Kidney (tissue), 14 donors: ENCODE measurements around the gene TRIM9. TPM values are rescaled to one million over a fixed set of nuclear protein-coding genes. Genes with fewer than 3 reads are reported as not detected.
A peak's percentile ranks its signal among the peaks of the same experiment; 100 is the strongest.

Experiments
- DNase-seq, 5 donors: peaks; one replicate each; pipeline ENCODE4 v3.0.0-alpha.2; 2013 to 2020
- FAIRE-seq: peaks from 2 replicates; lab custom pipeline; 2012; peaks lifted over from hg19 to GRCh38; lab: Jason Lieb, UNC
- H3K27ac ChIP-seq, 2 donors: one replicate each; pipeline ENCODE4 v1.7.0; 2013; ENCODE audit warnings: low read depth in 2 of 2, low read length in 2 of 2, inconsistent platforms in 1 of 2
- H3K27me3 ChIP-seq: one replicate; pipeline ENCODE4 v1.7.1; 2013; ENCODE audit warnings: low read length, inconsistent platforms; ENCODE audit not compliant: control insufficient read depth, insufficient read depth
- H3K36me3 ChIP-seq, 3 donors: one replicate each; pipeline versions ENCODE4 v1.7.0 to v1.7.1; 2013; ENCODE audit warnings: low read length in 3 of 3, control low read depth in 1 of 3, inconsistent platforms in 1 of 3; ENCODE audit not compliant: insufficient read depth in 3 of 3, control insufficient read depth in 2 of 3
- H3K4me1 ChIP-seq, 3 donors: one replicate each; pipeline versions ENCODE4 v1.7.0 to v1.7.1; 2013; ENCODE audit warnings: low read length in 3 of 3, inconsistent platforms in 1 of 3, low read depth in 1 of 3; ENCODE audit not compliant: control insufficient read depth in 2 of 3, insufficient read depth in 2 of 3
- H3K4me3 ChIP-seq, 3 donors: one replicate each; pipeline versions ENCODE4 v1.7.0 to v1.8.1; 2013; ENCODE audit warnings: low read length in 3 of 3, control low read depth in 1 of 3, inconsistent platforms in 1 of 3
- H3K9ac ChIP-seq, 3 donors: one replicate each; pipeline versions ENCODE4 v1.7.0 to v1.7.1; 2013; ENCODE audit warnings: low read length in 3 of 3, control low read depth in 1 of 3, inconsistent platforms in 1 of 3
- H3K9me3 ChIP-seq, 3 donors: one replicate each; pipeline versions ENCODE4 v1.7.0 to v1.7.1; 2013; ENCODE audit warnings: low read length in 3 of 3, control low read depth in 1 of 3, inconsistent platforms in 1 of 3; ENCODE audit not compliant: control insufficient read depth in 2 of 3, insufficient read depth in 1 of 3
- intact Hi-C: fragments of 100-400 bp; cut with DNase I; formaldehyde crosslinking; loops from one replicate; pipeline ENCODE4 v1.11.1; 2022
- polyA plus RNA-seq: library from polyadenylated mRNA; stranded (reverse); fragments of 350-450 nt; fragmentation: Illumina TruSeq; extraction: RNeasy Lipid Tissue Mini Kit (QIAGEN cat#74804); gene quantifications from one replicate; pipeline ENCODE4 v1.2.3, GENCODE V29; 2014; ENCODE audit warnings: low read depth, low replicate concordance; ENCODE audit not compliant: insufficient read depth
- total RNA-seq: library from RNA; stranded (reverse); fragmentation: NEBNext Ultra II Directional; extraction: Animal tissue kit (Norgen Biotek cat#: 25700); gene quantifications from one replicate; pipeline ENCODE4 v1.2.1, GENCODE V29; 2021
- TF ChIP-seq, protein P1 (sequence below): IDR thresholded peaks from 3 replicates; pipeline ENCODE4 v1.5.1; 2012; ENCODE audit warnings: mild to moderate bottlenecking, moderate library complexity, borderline replicate concordance; ENCODE audit not compliant: insufficient read depth; ENCODE audit errors: extremely low read depth
- donor health status: control.
- donor health status: control.
- donor health status: control.
- donor health status: control.
- donor health status: control.
- donor health status: DM: yes; HTN: yes; CAD: no.
- donor health status: Normal renal cell carcinoma (clear cell type).

TRIM9 gene
- total and polyA plus RNA-seq, 2 donors from 2014 or later: 0.67 to 2.0 TPM

DNA sequence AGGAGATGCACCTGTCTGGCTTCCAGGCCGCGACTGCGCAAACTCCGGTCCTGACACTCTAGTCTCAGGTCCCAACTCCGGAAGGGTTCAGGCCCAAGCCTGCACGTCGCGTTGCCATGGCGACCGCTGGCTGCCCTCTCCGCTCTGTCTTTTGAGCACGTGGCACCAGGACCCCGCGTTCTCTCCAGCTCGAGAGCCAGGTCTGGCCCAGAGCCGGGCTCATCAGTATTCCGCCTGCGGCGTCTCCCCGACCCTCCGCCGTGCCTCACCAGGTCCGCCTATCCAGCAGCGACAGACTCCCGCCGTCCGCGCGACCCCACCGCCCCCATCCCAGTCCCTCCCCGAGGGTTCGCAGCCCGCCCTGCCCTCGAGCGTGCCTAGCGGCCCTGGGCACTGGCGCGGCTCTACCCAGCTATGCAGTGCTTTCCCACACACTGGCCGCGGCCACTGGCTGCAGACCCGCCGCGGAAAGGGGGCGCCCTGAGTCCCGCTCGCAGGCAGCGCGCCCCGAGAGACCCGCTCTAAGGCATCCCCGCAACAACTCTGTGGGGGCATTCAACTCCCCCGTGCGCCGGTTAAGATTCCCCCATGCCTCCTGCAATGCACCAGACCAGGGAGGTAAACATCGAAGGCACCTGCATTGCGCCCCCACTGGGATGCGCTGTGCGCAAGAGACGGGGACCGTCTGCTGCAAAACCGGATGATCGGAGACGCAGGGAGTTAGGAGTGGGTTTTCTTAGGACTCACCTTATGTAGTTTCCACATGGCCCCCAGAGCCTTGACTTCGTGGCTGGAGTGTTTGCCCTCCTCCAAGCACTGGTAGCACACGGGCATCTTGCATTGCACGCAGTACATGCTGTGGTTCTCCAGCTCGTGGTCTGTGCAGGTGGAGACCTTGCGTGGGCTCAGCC is 1.3 kb downstream of the TRIM9 start:
- TF ChIP-seq, protein P1, sequence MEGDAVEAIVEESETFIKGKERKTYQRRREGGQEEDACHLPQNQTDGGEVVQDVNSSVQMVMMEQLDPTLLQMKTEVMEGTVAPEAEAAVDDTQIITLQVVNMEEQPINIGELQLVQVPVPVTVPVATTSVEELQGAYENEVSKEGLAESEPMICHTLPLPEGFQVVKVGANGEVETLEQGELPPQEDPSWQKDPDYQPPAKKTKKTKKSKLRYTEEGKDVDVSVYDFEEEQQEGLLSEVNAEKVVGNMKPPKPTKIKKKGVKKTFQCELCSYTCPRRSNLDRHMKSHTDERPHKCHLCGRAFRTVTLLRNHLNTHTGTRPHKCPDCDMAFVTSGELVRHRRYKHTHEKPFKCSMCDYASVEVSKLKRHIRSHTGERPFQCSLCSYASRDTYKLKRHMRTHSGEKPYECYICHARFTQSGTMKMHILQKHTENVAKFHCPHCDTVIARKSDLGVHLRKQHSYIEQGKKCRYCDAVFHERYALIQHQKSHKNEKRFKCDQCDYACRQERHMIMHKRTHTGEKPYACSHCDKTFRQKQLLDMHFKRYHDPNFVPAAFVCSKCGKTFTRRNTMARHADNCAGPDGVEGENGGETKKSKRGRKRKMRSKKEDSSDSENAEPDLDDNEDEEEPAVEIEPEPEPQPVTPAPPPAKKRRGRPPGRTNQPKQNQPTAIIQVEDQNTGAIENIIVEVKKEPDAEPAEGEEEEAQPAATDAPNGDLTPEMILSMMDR: peak; percentile 5
- DNase-seq: peak; percentile 43 to 75 (median 60)
- Histone ChIP-seq H3K27me3 (peaks cover 4% of the 10 kb centered on the region), H3K4me1 (peaks cover 0 to 13% (median 3%) of the 10 kb centered on the region in 3 donors), H3K9ac (peak overlapping the region in 1 of 3 donors; percentile 26), H3K4me3 (peak overlapping the region in 2 of 3 donors; percentile 51 to 78), H3K27ac (no peak overlapping the region), H3K9me3 (no peaks in the 10 kb centered on the region), H3K36me3 (no peaks in the 10 kb centered on the region)
- no peak for FAIRE-seq
- intact Hi-C loops: no loop called here

DNA sequence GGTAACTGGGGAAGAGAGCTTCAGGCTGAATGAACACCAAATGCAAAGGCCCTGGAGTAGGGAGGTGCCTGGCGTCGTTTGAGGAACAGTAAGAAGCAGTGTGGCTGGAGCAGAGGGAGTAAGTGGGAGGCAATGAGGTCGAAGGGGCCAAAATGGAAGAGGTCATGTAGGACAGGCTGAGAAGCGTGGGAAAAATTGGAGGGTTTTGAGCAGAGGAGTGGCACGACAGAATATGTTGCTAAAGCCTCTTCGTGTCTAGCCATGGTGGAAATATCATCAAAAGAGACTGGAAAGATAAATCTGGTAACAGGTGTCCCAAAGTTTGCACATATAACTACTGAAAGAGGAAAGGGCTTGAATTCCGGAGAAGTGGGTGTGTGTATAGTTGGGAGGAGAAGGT is 1.9 kb downstream of the TRIM9 start:
- H3K9me3 ChIP-seq: no peaks in the 10 kb centered on the region
- FAIRE-seq: no peak
- H3K27ac ChIP-seq: no peak overlapping the region
- intact Hi-C loops: no loop called here
- peaks cover 0 to 13% (median 3%) of the 10 kb centered on the region in 3 donors for H3K4me1 ChIP-seq
- no peak overlapping the region for H3K9ac ChIP-seq
- peak in 1 of 5 donors; percentile 34 for DNase-seq
- H3K27me3 ChIP-seq: peaks cover 4% of the 10 kb centered on the region
- TF ChIP-seq, protein P1: no peak
- no peaks in the 10 kb centered on the region for H3K36me3 ChIP-seq
- H3K4me3 ChIP-seq: peak overlapping the region in 1 of 3 donors; percentile 23

DNA sequence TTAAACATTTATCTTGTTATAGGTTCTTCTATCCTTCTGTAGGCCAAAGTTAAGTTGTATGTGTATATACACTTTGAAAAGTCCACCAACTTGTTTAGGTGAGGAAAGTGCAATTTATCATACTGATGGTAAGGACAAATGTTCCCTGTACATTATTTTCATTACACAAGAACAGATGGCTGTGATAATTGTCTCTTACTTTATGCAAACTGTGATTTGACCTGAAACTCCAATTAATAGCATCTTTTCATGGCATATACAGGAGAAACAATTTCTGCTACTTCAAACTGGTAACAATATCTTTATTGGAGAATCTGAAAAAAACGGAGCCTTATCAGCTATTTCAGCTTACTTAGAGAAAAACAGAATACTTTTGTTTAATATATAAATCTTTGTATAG is 5.6 kb downstream of the TRIM9 start:
- FAIRE-seq (no peak), DNase-seq (no peak)
- intact Hi-C loops: no loop called here
- H3K27ac ChIP-seq: no peak overlapping the region
- H3K9ac ChIP-seq: no peak overlapping the region
- TF ChIP-seq, protein P1: no peak
- peaks cover 0 to 5% (median 0%) of the 10 kb centered on the region in 3 donors for H3K4me1 ChIP-seq
- H3K9me3 ChIP-seq: no peaks in the 10 kb centered on the region
- H3K4me3 ChIP-seq: no peak overlapping the region
- H3K36me3 ChIP-seq: no peaks in the 10 kb centered on the region
- peaks cover 4% of the 10 kb centered on the region for H3K27me3 ChIP-seq
